Measurements from ENCODE around the gene MOB3C.

The MOB3C gene

GRCh38 chr1:46603858-46604549 is 12.6 kb downstream of the MOB3C start, which contains the start of gene MKNK1:
MKNK1 (minus strand) TSS chr1:46604268; CDS start chr1:46583327, 20,941 bp downstream.
- DNase-seq: peak; percentile 93

DNA sequence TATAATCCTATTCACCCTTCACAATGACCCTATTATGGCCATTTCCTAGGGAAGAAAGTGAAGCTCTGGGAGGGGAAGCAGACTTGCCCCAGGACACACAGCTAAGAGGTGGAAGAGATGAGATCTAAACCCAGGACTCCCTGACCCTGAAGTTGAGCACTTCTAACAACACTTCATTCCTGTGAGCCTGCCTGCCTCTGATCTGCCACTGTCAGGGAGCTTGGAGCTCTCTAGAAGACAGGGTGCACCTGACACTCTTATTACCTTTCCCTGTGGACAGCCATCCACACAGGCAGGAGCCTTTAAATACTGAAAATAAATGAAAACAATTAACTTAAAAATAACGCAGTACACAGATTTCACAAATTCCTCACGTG is 13.1 kb downstream of the MOB3C start:
- DNase-seq: no peak

DNA sequence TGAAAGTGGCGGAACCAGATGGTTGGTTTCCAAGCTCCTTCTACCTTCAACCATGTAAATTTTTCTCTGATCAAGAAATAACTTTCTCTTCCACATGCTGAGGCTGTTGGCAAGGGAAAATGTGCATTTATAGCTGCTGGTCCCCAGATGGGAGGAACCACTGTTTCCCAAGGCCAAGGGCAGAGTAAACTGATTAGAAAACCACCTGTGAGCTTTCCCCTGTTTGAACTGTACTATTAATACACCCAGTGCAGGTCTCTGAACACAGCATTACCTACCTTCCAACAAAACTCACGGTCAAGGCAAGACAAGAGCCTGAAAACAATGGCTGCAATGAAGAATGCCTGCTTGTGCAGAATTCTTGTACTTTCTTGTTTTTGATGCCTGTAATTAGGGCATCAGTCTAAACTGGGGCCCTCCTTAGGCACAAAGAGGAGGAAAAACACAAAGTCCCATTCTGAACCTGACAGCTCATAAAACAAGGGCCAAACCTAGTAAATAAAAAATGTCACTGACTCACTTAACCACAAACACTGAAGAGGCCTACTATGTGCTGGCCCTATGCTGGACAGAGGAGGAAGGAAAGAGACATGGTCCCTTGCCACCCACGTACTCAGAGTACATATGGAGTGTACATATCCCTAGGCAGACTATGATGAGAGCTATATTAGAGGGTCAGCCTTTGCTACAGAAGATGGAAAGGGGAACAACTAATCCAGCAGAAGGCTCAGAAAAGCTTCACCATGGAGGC is 15.2 kb downstream of the MOB3C start:
- DNase-seq: no peak

- DNase-seq: no peak
These were observed 17.3 kb downstream of the MOB3C start for GRCh38 chr1:46599059-46599970.

GRCh38 chr1:46596846-46597245 is 19.8 kb downstream of the MOB3C start:
- DNase-seq: no peak

DNA sequence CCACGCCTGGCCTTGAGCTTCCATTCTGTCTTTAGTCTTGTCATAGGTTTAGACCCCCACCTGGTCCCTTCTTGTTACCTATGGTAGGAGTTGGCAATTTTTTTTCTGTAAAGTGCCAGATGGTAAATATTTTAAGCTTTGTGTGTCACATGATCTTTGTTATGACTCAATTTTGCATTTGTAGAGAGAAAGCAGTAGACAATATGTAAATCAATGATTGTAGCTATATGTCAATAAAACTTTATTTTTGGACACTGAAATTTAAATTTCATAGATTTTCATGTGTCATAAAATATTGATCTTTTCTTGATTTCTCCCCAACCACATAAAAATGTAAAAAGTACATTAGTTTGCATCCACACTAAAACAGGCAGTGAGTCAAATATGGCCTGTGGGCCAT is 20.6 kb downstream of the MOB3C start:
- DNase-seq: no peak

DNA sequence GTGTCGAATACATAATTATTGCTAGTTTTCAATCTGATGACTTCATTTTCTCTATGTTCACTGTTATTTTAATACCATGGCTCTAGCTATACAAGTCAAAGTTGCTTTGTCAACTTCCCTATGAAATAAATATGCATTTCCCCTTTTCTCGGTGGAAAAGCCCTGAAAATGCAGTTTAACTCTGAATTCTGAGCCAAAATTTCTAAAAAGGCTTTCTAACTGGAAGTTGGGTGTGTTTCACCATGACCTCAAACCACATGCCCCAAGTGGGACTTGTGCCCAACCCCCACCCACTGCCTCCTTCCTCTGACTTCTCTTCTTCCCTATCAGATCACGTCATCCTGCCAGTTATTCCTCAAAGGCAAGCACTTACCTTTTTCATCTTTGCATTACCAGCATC is 21.5 kb downstream of the MOB3C start:
- DNase-seq: no peak

DNA sequence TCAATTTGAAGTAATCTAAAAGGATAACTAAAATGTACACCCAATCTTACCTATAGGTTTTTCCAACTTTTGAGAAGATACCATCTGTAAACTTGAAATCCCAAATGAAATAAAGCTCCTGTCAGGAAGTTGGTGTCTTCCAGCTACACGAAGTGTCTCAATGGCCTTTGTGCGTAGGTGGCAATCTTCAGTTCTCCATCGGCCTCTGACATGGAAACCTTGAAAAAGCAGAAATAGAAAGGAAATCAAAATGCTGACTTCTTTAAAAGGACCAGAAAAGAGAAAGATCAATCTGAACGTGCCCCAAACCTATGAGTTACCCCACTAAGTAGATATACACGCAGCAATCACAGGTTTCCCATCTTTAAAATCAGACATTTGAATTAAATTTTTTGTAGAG is 22.5 kb downstream of the MOB3C start:
- DNase-seq: no peak

GRCh38 chr1:46592823-46593222 is 23.8 kb downstream of the MOB3C start:
- DNase-seq: no peak

- no peak for DNase-seq
These were observed 27.1 kb downstream of the MOB3C start for GRCh38 chr1:46589529-46589928.

DNA sequence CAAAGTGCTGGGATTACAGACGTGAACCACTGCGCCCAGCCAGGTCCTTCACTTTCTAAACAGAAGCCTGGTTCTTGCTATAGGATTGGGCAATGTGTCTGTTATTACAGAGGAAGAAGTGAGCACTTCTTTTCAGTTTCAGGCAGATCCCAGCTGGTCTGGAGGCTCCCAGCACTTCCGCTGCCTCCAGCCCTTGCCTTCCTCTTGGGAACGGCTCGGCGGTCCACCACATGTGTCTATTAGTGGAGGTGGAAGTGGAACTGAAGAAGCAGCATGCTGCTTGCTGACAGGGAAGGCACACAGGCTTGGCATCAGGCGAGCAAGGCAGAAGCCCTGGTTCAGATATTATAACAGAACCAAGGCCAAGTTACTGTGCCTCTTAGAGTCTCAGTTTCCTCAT is 29.5 kb downstream of the MOB3C start:
- DNase-seq: no peak

DNA sequence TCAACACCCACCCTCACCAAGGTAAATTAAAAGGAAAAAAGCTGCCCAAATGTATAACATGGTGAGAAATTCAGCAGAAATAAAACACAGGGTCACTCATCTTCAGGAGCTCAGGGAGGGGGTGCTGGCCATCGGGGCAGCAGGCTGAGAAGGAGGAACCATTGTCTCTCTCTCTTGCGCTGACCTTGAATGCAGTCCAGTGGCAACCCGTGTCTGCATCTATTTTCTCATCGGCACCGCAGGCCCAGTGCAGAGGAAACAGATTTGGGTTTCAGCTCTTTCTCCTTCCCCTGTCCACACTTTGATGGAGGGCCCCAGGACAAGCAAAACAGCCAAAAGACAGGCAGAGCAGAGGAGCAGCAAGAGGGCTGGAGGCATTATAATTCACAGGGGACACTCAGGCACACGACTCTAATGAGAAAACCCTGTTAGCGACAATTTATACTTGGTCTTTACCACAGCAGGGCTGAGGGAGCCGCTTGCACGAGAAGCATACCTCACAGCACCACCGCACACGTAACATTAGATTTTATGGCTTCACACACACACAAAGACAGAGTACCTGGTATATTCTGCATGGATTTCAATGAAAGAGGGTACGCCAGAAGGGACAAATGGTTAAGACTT is 31.2 kb downstream of the MOB3C start:
- no peak for DNase-seq

- DNase-seq: no peak
These were observed 33.1 kb downstream of the MOB3C start for GRCh38 chr1:46583494-46583893.

- no peak for DNase-seq
These were observed 33.6 kb downstream of the MOB3C start for GRCh38 chr1:46582972-46583371.

DNA sequence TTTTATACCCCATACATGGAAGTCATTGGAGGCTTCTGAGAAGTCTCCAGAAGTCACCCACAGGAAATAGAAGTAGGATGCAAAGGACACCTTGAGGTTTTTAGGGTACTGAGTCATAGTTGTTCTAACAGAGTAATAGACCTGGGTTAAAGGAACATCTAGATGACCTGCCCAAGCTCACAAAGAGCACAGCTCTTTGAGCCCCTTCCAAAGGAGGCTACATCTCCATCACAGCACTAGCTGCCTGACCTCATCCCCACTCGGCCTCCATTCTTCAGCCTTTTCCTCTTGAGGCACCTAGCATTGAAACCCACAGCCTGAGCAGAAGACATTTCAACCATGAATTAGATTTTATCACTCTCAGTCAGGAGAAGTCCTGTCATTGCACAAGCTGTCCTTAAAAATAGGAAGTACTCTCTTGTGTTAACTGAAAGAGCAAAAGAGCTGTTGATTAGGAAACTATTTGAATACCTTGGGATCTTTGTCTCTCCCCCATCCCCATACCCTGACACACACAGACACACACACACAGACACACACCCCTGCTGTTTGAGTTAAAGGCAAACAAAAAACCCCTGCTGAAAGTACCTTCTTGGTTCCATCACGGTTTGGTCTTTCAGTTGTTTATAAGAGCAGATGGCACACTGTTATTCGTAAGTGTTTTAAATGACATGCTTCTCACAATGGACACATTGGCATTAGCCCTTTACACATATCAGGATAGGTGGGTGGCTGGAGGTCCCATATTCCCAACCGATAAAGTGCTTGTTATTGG is 34.7 kb downstream of the MOB3C start:
- DNase-seq: no peak

GRCh38 chr1:46580140-46580903 is 36.3 kb downstream of the MOB3C start:
- DNase-seq: no peak

GRCh38 chr1:46577671-46578070 is 38.9 kb downstream of the MOB3C start:
- no peak for DNase-seq

DNA sequence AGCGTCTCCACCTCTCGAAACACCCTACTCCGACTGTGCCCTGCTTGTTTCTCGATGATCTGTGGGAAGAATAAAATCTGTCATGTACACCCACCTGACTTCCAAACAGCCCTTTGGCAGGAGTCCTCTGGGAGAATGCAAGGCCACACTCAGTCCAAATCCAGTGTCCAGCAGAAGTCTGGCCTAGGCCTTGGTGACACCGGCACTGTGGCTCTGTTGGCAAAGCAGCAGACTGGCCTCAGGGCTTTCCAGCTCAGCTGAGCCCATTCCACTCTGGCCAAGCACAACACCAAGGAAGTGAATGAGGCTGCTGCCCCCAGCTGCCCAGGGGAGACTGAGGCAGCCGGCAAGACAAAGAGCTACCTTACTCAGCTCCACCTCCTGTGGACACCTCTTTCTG is 40.0 kb downstream of the MOB3C start:
- no peak for DNase-seq

GRCh38 chr1:46575778-46576177 is 40.8 kb downstream of the MOB3C start:
- no peak for DNase-seq

DNA sequence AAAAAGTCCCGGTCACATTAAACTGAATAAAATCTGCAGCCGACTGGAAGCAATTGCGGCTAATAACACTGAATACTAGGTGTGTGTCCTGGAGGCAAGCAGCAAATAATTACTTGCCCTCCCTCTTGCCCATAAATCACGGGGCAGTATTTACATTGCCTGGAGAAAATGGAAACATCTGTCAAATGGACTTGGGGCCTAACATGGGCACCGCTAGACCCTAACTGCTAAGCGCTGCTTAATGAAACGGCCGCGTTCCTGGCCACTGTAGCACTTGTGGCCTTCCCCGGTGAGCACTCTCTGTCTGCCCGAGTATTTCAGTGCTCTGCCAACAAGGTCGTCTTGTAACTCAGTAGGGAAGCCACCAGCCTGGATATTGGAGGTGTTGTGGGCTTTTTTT is 41.3 kb downstream of the MOB3C start:
- DNase-seq: no peak

GRCh38 chr1:46571691-46572225 is 44.9 kb downstream of the MOB3C start:
- no peak for DNase-seq
